ENCODE results near the gene PDCD6IP. TPM values are rescaled to one million over a fixed set of nuclear protein-coding genes. Genes with fewer than 3 reads are reported as not detected.
"Not testable (repeated sequence)": the region's sequence is repeated elsewhere in the genome, so short reads cannot be mapped to it uniquely, and the experiment has no call there.

Gene PDCD6IP
- total and polyA plus RNA-seq, 12 donors: 41.3 to 185 (median 146) TPM

GRCh38 chr3:33775363-33775762 is 23.1 kb upstream of the PDCD6IP start:
- H3K4me1 ChIP-seq: no peaks in the 10 kb centered on the region
- no peak overlapping the region for H3K27ac ChIP-seq
- no peaks in the 10 kb centered on the region for H3K36me3 ChIP-seq
- no peak overlapping the region for H3K4me3 ChIP-seq
- intact Hi-C loops (cut with DNase I): loop anchor here in 3 of 10 donors (5.0 kb wide), 3 partner anchors 38 to 138 kb away; partner anchors contain the start of gene CLASP2 (in 1 of the 3)
- no peaks in the 10 kb centered on the region for H3K9me3 ChIP-seq
- no peak for ATAC-seq
- DNase-seq: no peak
- 88 to 95% methylated on average over 3 of the region's 3 CpGs for WGBS, 2 donors
- TF ChIP-seq CTCF (IDR thresholded peaks at IDR 0.05): no peak
- no peaks in the 10 kb centered on the region for H3K27me3 ChIP-seq

- TF ChIP-seq CTCF (IDR thresholded peaks at IDR 0.05): no peak
- Histone ChIP-seq H3K36me3 (no peaks in the 10 kb centered on the region), H3K27me3 (no peaks in the 10 kb centered on the region), H3K27ac (no peak overlapping the region), H3K4me1 (no peaks in the 10 kb centered on the region), H3K4me3 (no peak overlapping the region), H3K9me3 (no peaks in the 10 kb centered on the region)
- intact Hi-C loops (cut with DNase I): loop anchor here in 3 of 10 donors (5.0 kb wide), 3 partner anchors 41 to 141 kb away; partner anchors contain the start of gene CLASP2 (in 1 of the 3)
- no peak for DNase-seq
- no peak for ATAC-seq
- 89 to 91% methylated on average over 3 of the region's 3 CpGs for WGBS, 2 donors
Observed at GRCh38 chr3:33777996-33778395, 20.4 kb upstream of the PDCD6IP start.

DNA sequence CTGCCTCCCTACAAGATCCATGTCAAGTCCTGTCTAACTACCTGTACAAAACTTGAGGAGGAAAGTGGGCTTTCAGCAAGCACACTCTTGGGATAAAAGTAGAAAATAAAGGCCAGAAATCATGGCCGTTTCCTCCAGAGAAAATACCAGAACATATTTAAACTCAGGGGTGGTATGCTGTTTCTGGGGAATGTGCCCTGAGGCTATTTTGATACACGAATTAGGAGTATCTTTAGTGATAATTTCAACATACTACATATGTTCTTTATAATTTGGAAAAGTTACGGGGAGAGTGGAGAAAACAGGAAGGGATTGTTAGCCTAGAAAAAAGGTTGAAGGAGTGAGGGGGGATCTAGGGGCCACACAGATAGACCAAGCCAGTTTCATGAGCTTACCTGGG is 18.7 kb upstream of the PDCD6IP start:
- intact Hi-C loops (cut with DNase I): loop anchor here in 5 of 10 donors (5.0 to 10.0 kb wide), 6 partner anchors 42 to 645 kb away; partner anchors contain the start of gene CLASP2 (in 1 of the 5)
- WGBS, 2 donors: 50 to 63% methylated on average over 3 of the region's 3 CpGs

DNA sequence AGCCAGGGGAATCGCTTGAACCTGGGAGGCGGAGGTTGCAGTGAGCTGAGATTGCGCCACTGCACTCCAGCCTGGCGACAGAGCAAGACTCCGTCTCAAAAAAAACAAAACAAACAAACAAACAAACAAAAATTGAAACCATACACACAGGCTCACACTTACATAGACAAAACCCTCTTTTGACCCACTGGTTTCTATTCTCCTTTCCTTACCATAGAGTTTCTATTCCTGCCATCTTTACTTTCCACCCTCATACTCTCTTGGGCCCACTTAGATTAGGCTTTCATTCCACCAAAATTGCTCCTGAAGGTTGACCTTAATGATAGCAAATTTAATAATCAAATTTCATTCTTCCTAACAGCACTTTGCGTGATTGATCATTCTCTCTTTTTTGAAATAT is 17.0 kb upstream of the PDCD6IP start:
- not testable (repeated sequence) for H3K27me3 ChIP-seq, H3K4me3 ChIP-seq, H3K9me3 ChIP-seq, H3K4me1 ChIP-seq, H3K27ac ChIP-seq, H3K36me3 ChIP-seq, DNase-seq, ATAC-seq
- WGBS, 2 donors: 94 to 95% methylated on average over 6 of the region's 6 CpGs
- intact Hi-C loops (cut with DNase I): loop anchor here in 3 of 10 donors (10.0 kb wide), 3 partner anchors 57 to 647 kb away; no protein-coding TSS in a partner anchor

More for the DNA sequence above, 18.7 kb upstream of the PDCD6IP start:
- Histone ChIP-seq H3K27ac (no peak overlapping the region), H3K4me3 (no peak overlapping the region), H3K36me3 (no peaks in the 10 kb centered on the region), H3K9me3 (no peaks in the 10 kb centered on the region), H3K4me1 (no peaks in the 10 kb centered on the region), H3K27me3 (no peaks in the 10 kb centered on the region)
- ATAC-seq (no peak), DNase-seq (no peak)
- no peak for TF ChIP-seq CTCF (IDR thresholded peaks at IDR 0.05)
